Measurements from ENCODE around the gene MEAK7. TPM values are rescaled to one million over a fixed set of nuclear protein-coding genes. Genes with fewer than 3 reads are reported as not detected.

Gene MEAK7
- total RNA-seq, 1 donor from 2014 or later = 47.9 TPM

DNA sequence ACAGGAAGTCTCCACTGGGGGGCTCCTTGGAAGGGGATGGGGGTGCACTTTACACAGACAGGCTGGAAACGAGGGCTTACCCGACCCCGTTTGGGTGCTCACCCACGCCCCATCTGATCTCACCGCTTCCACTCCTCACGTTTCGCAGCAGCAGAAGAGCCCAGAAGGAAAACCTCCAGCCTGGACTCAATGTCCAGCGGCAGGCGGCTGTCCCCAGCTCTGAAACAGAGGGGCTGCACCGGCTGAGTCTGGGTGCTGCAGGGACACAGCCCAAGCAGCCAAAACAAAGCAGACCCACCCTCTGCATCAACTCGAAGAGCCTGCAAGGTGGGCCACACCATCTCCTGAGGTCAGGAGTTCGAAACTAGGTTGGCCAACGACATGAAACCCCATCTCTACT, 3.9 kb downstream of the MEAK7 start:
- FAIRE-seq = no peak
- Histone ChIP-seq H3K4me3 (ENCODE audit: low read depth, low read length) (no peak overlapping the region), H3K36me3 (ENCODE audit: control insufficient read depth, insufficient read depth, low read length) (peaks cover 34% of the 10 kb centered on the region), H3K27me3 (ENCODE audit: control insufficient read depth, insufficient read depth, low read length) (no peaks in the 10 kb centered on the region)
- DNase-seq (ENCODE audit: low read depth) = no peak
- TF ChIP-seq, protein P1, sequence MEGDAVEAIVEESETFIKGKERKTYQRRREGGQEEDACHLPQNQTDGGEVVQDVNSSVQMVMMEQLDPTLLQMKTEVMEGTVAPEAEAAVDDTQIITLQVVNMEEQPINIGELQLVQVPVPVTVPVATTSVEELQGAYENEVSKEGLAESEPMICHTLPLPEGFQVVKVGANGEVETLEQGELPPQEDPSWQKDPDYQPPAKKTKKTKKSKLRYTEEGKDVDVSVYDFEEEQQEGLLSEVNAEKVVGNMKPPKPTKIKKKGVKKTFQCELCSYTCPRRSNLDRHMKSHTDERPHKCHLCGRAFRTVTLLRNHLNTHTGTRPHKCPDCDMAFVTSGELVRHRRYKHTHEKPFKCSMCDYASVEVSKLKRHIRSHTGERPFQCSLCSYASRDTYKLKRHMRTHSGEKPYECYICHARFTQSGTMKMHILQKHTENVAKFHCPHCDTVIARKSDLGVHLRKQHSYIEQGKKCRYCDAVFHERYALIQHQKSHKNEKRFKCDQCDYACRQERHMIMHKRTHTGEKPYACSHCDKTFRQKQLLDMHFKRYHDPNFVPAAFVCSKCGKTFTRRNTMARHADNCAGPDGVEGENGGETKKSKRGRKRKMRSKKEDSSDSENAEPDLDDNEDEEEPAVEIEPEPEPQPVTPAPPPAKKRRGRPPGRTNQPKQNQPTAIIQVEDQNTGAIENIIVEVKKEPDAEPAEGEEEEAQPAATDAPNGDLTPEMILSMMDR (IDR thresholded peaks at IDR 0.05; ENCODE audit: insufficient read depth, low read length, severe bottlenecking) = no peak

DNA sequence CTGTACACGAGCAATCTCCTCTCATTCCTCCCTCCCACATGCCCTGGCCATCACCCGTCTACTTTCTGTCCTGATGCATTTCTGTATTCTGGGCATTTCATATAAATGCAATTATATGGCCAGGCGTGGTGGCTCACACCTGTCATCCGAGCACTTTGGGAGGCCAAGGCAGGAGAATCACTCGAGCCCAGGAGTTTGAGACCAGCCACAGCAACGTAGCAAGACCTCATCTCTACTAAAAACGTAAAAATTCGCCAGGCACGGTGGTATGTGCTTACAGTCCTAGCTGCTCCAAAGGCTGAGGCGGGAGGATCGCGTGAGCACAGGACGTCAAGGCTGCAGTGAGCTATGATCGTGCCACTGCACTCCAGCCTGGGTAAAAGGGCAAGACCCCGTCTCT, 4.8 kb downstream of the MEAK7 start:
- DNase-seq (ENCODE audit: low read depth) = no peak
- Histone ChIP-seq H3K4me3 (ENCODE audit: low read depth, low read length) (no peak overlapping the region), H3K27me3 (ENCODE audit: control insufficient read depth, insufficient read depth, low read length) (no peaks in the 10 kb centered on the region), H3K36me3 (ENCODE audit: control insufficient read depth, insufficient read depth, low read length) (peaks cover 40% of the 10 kb centered on the region)
- FAIRE-seq = no peak
- TF ChIP-seq, protein P1 (IDR thresholded peaks at IDR 0.05; ENCODE audit: insufficient read depth, low read length, severe bottlenecking) = no peak

DNA sequence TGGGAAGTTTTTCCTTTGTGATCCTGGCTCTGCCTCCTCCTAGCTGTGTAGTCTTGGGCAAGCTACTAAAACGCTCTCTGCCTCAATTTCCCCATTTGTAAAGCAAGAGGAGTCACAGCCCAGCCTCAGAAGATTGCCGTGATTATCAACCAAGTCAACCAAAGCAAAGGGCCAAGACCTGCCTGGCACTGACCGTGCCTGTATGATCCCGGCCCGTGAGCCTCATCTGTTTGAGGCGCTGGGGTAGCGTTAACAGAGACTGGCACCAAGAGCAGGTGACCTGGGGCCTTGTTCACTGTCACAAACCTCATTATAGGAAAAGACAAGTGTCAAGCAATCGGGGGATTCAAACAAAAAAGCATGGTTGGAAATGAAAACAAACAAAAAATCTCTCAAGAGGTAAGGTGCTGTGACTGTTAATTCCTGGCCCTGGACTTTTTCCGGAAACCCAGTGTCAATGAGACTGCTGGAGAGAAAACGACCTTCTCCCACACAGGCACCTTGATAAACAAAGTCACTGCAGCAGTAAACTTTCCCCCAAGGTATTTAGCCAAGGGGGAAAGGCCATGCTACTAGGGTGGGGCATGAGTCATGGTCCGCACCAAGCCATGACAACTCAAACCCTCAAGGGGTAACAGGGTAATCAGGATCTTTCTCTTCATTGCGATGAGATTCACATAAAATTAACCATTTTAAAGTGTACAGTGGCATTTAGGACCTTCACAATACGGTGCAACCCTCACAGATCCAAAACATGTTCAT, 5.4 kb downstream of the MEAK7 start:
- TF ChIP-seq, protein P1 (IDR thresholded peaks at IDR 0.05; ENCODE audit: insufficient read depth, low read length, severe bottlenecking) = no peak
- FAIRE-seq (no peak), DNase-seq (ENCODE audit: low read depth) (peak; percentile 46)
- no peak overlapping the region for H3K4me3 ChIP-seq (ENCODE audit: low read depth, low read length)
- H3K36me3 ChIP-seq (ENCODE audit: control insufficient read depth, insufficient read depth, low read length) = peaks cover 44% of the 10 kb centered on the region
- no peaks in the 10 kb centered on the region for H3K27me3 ChIP-seq (ENCODE audit: control insufficient read depth, insufficient read depth, low read length)

DNA sequence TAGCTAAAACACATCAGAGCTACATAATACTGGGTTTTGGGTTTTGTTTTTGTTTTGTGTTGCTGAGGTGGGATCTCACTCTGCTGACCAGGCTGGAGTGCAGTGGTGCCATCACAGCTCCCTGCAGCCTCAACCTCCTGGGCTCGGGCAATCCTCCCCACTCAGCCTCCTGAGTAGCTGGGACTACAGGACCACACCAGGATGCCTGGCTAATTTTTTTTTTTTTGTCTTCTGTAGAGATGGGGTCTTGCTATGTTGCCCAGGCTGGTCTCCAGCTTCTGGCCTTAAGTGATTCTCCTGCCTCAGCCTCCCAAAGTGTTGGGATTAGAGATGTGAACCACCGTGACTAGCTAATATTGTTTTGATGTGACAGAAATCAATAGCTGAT, 6.2 kb downstream of the MEAK7 start:
- DNase-seq (ENCODE audit: low read depth) = no peak

DNA sequence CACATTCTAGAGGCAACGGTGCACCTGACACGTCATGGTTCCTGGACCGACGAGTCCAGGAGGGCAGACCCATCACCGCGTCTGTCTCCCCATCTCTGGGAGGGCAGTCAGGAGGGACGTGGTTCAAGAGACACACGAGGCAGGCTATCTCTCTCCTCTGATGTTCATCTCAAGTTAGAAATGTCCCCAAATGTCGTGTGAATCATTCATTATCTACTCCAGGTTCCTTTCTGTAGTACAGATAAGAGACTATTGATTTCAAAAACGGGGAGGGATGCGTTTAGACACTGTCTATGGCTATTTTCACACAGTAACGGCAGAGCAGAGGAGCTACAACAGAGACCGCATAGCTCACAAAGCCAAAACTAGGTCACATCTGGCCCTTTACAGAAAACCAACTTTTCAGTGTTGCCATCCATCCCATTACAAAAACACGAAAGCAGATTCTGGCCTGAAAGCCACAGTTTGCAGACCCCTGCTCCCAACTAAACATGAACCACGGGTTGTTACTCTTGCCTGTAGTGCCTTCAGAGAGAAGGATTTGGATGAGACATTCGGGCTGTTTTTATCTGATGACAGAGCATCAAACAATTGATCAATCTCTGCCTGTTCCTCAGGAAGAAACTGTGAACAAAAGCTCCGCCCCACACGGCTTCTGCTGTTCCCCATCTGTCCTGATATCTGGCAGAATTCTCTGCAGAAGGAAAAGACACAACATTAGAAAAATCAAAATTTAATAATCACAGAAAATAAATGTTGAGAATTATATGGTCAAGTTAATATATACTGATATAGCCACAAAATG, 6.8 kb downstream of the MEAK7 start:
- no peak for DNase-seq (ENCODE audit: low read depth)

More for the DNA sequence above, 6.2 kb downstream of the MEAK7 start:
- no peak for FAIRE-seq
- no peaks in the 10 kb centered on the region for H3K27me3 ChIP-seq (ENCODE audit: control insufficient read depth, insufficient read depth, low read length)
- peaks cover 46% of the 10 kb centered on the region for H3K36me3 ChIP-seq (ENCODE audit: control insufficient read depth, insufficient read depth, low read length)
- TF ChIP-seq, protein P1 (IDR thresholded peaks at IDR 0.05; ENCODE audit: insufficient read depth, low read length, severe bottlenecking) = no peak
- no peak overlapping the region for H3K4me3 ChIP-seq (ENCODE audit: low read depth, low read length)

More for the DNA sequence above, 6.8 kb downstream of the MEAK7 start:
- FAIRE-seq = no peak
- no peaks in the 10 kb centered on the region for H3K27me3 ChIP-seq (ENCODE audit: control insufficient read depth, insufficient read depth, low read length)
- H3K4me3 ChIP-seq (ENCODE audit: low read depth, low read length) = no peak overlapping the region
- peaks cover 46% of the 10 kb centered on the region for H3K36me3 ChIP-seq (ENCODE audit: control insufficient read depth, insufficient read depth, low read length)
- TF ChIP-seq, protein P1 (IDR thresholded peaks at IDR 0.05; ENCODE audit: insufficient read depth, low read length, severe bottlenecking) = no peak

Measured in bronchial epithelial cell (primary cell).